GDM1 (cell line): ENCODE data around the gene CDKN2AIP.
"Not testable (repeated sequence)": the region's sequence is repeated elsewhere in the genome, so short reads cannot be mapped to it uniquely, and the experiment has no call there.

Source experiments
- DNase-seq: peaks from one replicate; lab custom pipeline; 2025; lab: John Stamatoyannopoulos, UW

Gene CDKN2AIP

DNA sequence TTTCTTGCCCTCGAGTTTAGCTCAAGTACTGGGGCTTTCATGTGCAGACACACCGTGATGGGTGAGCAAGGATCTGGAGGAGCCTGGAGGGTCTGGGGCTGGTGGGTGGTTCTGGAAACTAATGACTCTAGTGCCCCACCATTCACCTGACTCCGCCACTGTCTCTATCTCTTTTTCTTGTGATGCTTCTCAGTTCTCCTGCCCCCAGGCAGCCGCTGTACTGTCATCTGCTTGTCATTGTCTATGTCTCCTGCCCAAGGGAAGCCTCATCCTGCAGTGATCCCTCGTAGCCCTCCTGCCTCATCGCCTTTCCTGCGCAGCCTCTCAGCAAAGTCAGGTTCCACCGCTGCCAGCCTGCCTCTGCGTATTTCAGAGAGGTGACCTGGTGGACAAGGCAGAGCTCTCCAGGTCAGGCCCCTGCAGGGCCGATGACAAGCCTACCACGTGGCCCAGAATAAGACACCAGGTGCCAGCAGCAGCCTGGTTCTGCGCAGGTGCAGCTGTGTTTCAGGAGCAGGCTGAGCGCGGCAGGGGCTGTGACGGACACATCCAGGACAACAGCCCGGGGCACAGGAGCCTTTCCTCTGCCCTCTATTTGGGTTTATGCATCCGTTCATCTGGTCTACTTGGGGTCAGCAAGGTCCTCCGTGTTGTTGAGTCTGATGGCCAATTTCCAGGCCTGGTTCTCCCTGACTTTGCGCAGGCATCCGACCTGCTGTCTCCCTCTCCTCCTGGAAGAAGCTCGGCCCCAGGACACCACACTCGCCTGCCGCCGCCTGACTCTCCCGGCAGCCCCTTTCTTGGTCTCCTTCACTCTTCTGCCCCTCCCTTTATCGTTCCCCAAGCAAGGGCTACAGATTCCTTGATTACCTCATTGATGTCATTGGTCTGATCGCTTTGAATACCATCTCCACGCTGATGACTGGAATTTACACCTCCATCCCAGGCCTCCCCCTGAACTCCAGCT is 30.9 kb upstream of the CDKN2AIP start:
- DNase-seq, result no peak

DNA sequence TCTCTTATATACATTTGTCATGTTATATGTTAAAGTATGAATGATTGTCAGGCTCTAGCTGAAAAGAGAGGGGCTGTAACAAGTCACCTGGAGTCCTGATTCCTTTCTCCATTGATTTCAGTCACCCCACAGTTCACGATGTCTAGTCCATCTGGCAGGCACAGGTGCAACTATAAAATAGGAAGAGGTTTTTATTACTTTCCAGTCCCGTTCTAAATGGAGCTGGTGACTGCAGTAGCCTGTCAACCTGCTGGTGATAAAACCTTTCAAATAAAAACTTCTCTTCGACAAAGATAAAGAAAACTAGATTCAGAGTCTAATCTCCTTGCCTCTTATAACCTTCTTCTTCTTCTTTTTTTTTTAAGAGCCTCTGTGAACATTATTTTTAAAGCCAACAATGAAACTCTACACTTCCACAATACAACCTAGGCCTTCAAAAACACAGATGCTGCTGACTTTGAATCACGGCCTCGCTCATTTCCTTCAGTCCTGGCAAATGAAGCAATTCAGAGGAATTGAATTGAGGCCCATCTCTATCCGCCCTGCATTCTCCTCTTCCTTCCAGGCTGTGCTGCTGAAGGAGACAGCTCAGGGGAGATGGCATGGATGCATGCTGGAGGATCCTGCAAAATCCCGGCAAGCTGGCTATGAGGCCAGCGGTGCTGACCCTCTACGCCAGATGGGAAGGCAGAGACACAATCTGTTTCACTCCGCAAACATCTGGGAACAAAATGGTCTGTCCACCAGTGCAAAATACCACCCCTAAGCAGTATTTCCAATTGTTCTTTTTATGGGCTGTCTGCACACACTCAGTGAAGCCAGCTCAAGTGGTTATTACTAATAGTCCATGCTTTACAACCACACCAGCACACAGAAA is 27.3 kb upstream of the CDKN2AIP start:
- no peak for DNase-seq

DNA sequence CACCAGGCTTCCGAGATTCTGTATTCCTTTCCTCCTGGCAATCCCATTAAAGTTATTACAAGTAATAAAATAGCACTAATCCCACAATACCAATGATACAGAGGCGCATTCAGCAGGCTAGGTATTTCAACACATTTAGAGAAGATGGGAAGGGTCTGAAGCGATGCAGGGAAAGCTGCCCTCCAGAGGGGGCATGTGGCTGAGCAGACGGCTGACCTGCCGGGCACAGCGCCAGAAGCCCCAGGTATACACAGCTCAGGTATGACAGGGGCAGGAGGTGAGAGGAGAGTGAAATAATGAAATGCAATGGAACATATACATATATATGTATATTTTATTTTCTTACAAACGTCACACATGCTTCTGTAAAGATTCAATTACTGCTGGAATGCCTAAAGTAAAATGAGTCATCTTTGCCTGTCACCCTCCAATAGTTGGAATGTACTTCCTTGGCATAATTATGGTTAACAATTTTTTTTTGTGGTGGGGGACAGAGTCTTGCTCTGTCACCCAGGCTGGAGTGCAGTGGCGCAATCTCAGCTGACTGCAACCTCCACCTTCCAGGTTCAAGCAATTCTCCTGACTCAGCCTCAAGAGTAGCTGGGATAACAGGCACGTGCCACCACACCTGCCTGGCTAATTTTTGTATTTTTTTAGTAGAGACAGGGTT is 21.3 kb upstream of the CDKN2AIP start:
- no peak for DNase-seq

DNA sequence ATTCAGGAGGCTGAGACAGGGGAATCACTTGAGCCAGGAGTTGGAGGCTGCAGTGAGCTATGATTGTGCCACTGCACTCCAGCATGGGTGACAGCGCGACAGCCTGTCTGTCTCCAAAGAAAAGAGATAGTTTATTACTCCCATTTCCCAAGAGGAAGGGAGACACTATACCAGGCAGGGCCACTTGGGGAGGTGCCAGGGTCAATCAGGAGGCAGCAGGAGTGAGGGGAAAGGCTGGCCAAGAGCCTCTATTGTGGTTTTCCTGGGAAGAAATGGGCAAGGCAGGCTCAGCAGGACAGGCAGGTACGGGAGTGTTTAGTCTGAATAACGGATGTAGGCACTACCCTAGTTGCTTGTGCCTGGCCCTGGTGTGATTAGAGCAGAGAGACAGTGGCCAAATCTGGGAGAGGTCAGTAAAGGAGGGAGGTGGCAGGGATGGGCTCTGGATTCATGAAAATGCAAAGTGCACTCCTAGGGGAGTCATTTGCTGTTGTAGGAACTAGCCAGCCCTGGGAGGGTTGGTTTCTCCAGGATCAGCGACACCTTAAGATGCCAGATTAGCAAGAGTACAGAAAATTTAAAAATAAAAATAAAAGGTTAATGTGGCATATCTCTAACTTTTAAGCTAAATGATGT is 20.2 kb upstream of the CDKN2AIP start:
- DNase-seq, result no peak

DNA sequence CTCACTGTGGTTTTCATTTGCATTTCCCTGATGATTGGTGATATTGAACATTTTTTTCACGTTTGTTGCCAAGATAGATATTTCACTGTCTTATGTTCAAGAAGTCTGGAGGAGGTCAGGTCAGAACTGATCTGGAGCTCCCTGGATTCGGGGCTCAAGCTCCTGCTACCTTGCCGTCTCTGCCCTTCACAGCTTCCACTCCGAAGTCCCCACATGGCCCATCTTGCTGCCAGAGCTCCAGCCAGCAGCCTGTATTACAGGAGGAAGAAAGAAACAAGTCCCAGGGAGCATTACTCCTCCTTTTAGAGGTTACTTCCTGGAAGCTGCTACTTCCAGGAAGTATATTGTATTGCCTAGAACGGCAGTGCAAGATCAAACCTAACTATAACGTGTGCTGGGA is 17.9 kb upstream of the CDKN2AIP start:
- no peak for DNase-seq

DNA sequence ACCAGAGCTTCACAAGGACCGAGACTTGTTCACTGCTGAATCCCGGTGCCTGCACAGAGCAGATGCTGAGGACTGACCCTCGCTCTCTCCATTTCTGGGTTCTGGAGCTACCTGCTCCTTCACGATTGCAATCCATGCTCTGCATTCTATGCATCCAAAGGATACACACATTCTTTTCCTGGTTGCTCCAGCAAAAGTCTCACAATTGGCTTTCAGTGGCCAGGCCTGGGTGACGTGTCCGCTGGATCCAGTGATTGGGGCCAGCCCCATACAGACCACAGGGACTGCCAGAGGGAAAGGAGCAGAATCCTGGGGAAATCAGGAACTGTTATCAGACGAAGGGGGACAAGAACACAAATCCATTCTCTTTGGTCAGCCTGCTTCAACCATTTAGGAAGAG is 14.9 kb upstream of the CDKN2AIP start:
- no peak for DNase-seq

DNA sequence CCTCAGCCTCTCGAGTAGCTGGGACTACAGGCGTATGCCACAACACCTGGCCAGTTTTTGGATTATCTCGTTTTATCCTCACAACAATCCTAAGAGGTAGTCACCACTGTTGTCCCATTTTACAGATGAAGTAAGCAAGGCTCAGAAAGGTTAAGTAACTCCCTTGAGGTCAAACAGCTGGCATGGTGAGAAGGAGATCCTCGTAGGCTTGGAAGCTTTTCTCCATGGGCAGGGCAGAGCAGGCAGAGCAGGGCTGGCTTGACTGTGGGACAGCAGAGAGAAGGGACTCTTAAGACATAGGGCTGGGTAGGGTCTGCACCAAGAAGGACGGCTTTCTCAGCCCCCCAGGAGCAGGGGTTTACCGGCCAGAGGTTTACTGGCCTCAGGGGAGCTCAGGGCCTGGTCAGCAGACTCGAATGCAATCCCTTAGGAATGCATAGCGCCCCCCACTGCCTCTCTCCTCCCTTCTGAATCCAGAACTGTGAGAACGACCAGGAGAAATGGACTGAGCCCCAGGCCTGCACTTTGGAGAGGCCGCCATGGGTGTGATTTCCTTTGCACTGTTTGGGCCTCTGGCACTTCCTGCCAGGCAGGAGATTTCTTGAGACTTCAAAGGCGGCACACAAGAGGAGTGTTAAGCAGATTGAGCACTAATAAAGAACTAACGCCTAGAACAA is 14.0 kb upstream of the CDKN2AIP start:
- no peak for DNase-seq

DNA sequence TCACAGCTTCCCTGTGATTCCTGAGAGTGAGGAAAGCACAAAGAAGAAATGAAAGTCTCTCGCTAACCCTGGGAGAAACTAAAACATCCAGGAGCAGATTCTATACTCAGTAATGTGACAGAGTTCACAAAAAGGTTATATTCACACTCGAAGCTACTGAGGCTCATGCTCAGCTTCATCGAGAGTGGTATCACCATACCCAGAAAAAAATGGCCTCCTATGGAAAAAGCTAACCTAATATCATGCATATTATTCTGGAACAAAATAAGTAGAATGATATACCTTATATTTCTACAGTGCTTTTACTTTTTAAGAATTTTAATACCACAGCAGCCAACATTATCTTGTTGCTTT is 13.5 kb upstream of the CDKN2AIP start:
- DNase-seq, result no peak

DNA sequence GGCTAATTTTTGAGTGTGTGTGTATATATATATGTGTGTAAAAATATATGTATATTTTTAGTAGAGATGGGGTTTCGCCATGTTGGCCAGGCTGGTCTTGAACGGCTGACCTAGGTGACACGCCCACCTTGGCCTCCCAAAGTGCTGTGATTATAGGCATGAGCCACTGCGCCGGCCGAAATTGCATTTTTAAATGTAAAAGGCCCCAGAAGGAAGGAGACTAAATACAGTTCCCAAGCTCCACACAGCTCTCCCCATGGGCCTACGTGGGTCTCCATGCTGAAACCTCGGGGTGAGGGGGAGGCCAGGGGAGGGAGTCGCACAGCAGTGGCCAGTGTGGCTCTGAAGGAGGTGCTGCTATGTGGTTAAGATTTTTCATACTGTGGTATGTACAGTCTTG is 12.8 kb upstream of the CDKN2AIP start:
- DNase-seq, result no peak

DNA sequence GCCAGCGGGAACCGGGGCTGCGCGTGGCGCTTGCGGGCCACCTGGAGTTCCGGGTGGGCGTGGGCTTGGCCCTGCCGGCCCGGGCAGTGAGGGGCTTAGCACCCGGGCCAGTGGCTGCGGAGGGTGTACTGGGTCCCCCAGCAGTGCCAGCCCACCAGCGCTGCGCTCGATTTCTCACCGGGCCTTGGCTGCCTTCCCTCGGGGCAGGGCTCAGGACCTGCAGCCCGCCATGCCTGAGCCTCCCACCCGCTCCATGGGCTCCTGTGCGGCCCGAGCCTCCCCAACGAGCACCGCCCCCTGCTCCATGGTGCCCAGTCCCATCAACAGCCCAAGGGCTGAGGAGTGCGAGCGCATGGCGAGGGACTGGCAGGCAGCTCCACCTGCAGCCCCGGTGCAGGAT is 11.3 kb upstream of the CDKN2AIP start:
- DNase-seq, result not testable (repeated sequence)

DNA sequence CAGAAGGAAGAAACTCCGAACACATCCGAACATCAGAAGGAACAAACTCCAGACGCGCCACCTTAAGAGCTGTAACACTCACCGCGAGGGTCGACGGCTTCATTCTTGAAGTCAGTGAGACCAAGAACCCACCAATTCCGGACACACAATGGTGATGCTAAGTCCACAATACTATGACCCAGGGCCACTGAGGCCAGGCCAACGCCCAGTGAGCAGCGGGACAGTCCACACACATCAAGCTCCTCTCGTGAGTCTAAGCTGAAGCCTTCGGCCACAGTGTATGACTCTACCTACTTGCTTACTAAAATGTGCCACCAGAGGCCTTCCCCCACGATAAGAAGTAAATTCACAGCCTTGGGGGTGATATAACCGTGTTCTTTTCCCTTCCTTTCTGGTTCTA is 10.2 kb upstream of the CDKN2AIP start:
- DNase-seq, result no peak

DNA sequence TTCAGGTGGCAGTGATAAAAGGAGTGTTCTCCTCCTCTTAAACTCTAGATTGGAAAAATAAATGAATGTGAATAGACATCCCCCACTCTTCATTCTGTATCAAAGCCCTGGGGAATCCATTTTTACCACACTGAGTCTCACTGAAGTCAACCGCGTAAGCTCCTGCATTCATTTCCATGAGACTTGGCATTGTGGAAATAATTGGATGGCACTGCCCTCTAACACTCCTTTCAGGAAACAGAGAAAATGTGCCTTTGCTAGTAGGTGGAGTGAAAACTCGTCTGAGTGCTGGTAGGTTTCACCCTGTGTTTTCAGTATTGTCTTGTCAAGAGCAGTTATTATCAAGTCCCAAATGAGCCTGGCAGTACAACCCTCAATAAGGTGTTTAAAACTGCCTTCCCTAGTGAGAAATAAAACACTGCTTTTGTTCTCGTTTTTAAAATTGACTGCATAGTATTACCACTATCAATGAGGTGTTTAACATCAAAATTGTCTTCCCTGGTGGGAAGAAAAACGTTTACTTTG is 9.7 kb upstream of the CDKN2AIP start:
- no peak for DNase-seq

DNA sequence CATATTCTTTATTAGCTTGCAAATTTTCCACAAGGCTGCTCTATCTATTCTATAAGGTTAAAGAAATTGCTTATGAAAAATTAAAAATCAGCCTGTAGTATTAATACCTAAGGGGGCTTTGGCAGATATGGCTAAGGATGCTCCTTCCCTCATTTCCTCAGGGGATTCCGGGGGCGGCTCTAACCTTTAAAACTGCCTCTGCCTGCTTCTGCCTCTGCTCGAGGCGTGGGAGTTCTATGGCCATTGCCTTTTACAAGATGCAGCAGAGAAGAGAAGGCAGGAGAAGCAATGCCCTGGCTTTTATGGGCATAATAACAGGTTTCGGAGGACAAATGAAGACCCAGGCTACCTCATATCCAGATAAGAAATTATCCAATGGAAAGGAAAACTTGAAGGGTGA is 8.6 kb upstream of the CDKN2AIP start:
- no peak for DNase-seq

DNA sequence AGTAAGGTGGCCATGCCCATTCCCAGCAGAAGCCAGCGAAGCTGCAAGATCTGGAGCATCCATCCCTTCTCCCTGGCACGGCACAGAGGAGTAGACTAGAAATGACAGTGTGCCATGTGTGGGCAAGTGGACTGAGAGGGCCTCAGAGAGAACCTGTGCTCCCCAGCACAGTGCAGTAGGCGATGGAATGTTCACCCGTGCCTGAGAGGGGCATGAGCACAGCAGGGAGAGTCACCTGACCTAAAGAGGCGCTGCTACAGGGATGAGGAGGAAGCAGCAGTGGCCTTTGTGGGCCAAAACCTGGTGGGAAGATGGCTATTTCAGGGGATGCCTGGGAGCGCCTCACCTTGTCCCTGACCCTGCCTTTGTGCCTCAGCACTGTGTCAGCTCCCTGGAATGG is 8.0 kb upstream of the CDKN2AIP start:
- no peak for DNase-seq

DNA sequence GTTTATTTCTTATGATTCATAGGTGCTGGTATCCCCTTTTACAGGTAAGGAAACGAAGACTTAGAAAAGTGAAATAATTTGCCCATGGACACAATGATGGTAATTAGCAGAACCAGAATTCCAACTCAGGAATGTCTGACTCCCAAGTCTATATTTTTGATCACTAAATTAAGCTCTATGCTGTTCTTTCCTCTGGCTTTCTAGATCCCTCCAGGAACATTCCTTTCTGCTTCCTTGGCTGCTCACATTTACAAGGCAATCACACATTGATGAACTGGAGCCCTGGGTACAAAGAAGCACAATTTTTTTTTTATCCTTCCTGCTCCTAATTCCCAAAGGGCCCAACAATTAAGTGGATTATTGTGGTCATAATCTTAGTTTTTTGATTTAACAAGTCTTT is 7.0 kb upstream of the CDKN2AIP start:
- DNase-seq, result no peak

DNA sequence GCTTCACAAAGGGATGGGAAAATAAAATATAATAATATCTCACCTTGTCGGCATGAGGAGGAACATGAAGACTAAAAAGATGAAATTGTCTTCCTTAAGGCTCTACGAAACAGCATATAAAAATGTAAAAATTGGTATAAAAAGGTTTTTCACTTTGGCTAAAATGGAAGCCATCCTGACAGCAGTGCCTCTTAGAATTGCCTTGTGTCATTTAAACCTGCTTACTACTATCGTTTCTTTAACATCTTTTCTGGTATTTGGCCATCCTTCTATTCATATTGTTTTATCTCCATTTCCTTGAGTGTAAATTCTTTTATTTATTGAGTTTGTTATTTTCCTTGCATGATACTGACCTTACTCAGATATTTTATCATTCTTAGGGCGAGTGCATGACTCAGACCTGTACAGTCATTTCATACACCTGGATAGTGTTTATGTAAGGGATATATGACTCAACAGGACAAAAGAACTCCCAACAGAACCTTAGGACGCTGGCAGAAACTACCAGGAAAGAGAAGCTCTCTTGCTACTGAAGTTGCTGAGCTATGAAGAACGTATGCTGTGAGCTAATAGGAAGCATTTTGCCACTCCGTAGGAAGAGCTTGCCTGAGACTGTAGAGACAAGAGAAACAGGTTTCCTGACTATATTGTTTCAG is 5.8 kb upstream of the CDKN2AIP start:
- DNase-seq, result no peak

DNA sequence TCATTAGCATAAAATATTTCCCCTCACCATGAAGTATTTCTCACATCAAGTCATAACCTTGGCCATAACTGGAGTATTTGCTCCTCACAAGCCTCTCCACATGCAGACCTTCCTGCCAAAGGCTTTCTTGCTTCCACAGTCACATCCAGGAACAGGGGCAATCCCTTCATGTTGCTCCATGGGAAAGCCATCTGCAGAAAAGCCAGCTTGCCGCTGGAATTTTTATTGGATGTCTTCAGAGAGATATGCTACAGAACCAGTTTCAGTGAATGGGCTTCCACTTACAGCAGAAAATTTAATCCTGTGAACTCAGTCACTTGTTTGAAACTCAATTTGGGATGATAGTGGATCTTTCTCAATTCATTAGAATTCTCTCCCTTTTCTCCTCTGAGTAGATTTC is 3.2 kb upstream of the CDKN2AIP start:
- DNase-seq, result no peak

DNA sequence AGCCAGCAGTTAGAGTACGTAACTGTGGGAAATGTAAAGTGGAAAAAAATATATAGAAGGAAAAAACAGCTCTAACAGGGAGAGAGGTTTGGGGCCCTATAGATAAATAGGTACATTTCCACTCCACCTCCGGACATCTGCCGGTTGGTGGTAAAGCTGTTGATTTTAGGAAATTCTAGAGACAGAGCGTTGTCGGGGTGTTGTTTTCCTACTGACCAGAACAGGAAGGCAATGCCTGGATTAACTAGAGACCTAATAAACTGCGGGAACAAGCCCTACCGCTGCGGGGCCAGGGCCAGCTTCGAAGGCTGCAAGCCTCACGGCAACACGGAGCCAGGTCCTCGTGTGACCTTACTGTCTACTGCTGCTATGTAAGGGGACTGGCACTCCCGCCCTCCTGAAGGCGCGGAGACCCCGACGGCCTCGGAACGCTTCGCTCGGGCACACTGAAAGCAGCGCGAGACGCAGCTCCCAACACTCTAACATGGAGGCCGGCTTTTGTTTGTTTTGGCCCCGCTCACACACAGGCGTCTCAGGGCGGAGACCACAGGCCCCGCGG is 702 bp upstream of the CDKN2AIP start:
- DNase-seq, result peak; percentile 68

DNA sequence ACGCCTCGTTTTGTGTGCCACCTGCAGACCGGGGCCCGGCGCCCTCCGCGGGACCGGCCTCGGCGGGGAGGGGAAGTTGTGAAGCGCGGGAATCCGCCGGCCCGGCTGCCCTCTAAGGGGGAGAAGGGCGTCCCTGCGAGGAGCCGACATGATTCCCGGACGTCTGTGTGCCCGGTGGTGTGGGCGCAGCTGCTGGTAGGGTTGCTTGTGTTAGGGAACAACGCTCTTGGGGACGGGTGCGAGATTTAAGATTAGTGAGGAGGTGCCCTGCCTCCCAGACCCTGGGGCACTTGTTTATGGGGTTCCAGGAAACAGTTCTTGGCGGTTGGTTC is 627 bp downstream of the CDKN2AIP start:
- DNase-seq, result peak; percentile 39

DNA sequence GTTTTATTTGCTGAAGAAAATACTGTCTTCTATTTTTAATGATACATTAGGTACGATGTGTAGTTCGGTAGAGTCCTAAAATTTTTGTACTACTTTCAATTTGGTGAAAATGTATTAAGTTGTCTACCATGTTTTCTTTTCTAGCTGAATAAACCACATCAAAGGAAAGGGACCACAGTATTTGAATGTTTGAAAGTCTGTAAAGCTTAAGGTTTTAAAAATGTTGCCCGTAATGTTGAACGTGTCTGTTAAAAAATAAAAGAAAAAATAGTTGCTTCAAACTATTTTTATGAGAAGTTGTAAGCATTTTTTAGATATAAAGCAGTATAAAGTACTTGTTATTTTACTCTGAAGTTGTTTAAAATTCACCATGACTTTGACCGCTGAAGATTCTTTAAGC is 3.2 kb downstream of the CDKN2AIP start:
- no peak for DNase-seq

DNA sequence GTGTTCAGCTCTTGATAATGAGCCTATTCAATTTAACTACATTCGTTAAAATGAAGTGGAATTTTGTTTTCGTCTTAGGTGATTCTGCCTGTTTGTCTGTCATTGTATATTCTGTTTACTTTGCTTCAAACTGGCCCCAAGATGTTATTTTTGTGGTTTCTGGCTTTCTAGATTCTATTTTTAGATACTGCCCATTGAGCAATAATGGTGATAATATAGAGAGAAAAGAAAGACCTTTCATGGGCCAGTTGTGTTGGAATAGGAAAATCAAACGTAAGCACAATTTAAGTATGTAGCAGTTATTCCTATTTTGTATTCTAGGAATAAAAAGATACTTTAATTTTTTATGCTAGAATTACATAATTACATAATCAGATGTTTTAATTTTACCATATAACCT is 4.0 kb downstream of the CDKN2AIP start:
- DNase-seq, result no peak
